GM19239 (cell line): ENCODE results near the gene PCED1B.
A peak's percentile ranks its signal among the peaks of the same experiment; 100 is the strongest.

Source experiments
- DNase-seq: peaks from one replicate; pipeline ENCODE4 v3.0.0; 2011; ENCODE audit warnings: low spot score; ENCODE audit not compliant: insufficient read length
- FAIRE-seq: peaks from 2 replicates; lab custom pipeline; 2011; peaks lifted over from hg19 to GRCh38; lab: Jason Lieb, UNC

PCED1B gene

GRCh38 chr12:47222520-47223030 is 143.2 kb downstream of the PCED1B start:
- DNase-seq (no peak), FAIRE-seq (peak; percentile 63)

- FAIRE-seq (peak; percentile 80), DNase-seq (no peak)
These were observed 143.8 kb downstream of the PCED1B start for GRCh38 chr12:47223031-47223847.

GRCh38 chr12:47223848-47224213 is 144.4 kb downstream of the PCED1B start:
- DNase-seq = no peak

GRCh38 chr12:47224563-47225133 is 145.2 kb downstream of the PCED1B start:
- FAIRE-seq = no peak

More at GRCh38 chr12:47223848-47224213, 144.4 kb downstream of the PCED1B start:
- FAIRE-seq = peak; percentile 81

GRCh38 chr12:47225356-47225755 is 145.9 kb downstream of the PCED1B start:
- no peak for FAIRE-seq

More at GRCh38 chr12:47224563-47225133, 145.2 kb downstream of the PCED1B start:
- no peak for DNase-seq

GRCh38 chr12:47226199-47226598 is 146.8 kb downstream of the PCED1B start:
- no peak for DNase-seq
- no peak for FAIRE-seq

More at GRCh38 chr12:47225356-47225755, 145.9 kb downstream of the PCED1B start:
- no peak for DNase-seq

GRCh38 chr12:47228802-47229201 is 149.4 kb downstream of the PCED1B start:
- FAIRE-seq (no peak), DNase-seq (no peak)

- FAIRE-seq = no peak
- no peak for DNase-seq
These were observed 152.0 kb downstream of the PCED1B start for GRCh38 chr12:47231456-47231855.

- DNase-seq (no peak), FAIRE-seq (no peak)
These were observed 155.2 kb downstream of the PCED1B start for GRCh38 chr12:47234576-47235141.

- DNase-seq (no peak), FAIRE-seq (no peak)
These were observed 156.0 kb downstream of the PCED1B start for GRCh38 chr12:47235258-47236040.

- FAIRE-seq = no peak
- DNase-seq = no peak
These were observed 156.8 kb downstream of the PCED1B start for GRCh38 chr12:47236109-47236714.

- no peak for DNase-seq
- no peak for FAIRE-seq
These were observed 158.4 kb downstream of the PCED1B start for GRCh38 chr12:47237751-47238211.

GRCh38 chr12:47238669-47239114 is 159.3 kb downstream of the PCED1B start:
- FAIRE-seq (no peak), DNase-seq (no peak)

GRCh38 chr12:47242426-47242825 is 163.0 kb downstream of the PCED1B start:
- FAIRE-seq (no peak), DNase-seq (no peak)

GRCh38 chr12:47244835-47245234 is 165.4 kb downstream of the PCED1B start:
- DNase-seq = no peak

GRCh38 chr12:47245623-47246022 is 166.2 kb downstream of the PCED1B start:
- DNase-seq (no peak), FAIRE-seq (no peak)

More at GRCh38 chr12:47244835-47245234, 165.4 kb downstream of the PCED1B start:
- FAIRE-seq = no peak

- DNase-seq (no peak), FAIRE-seq (no peak)
These were observed 168.0 kb downstream of the PCED1B start for GRCh38 chr12:47247418-47247817.

GRCh38 chr12:47249082-47249481 is 169.7 kb downstream of the PCED1B start:
- no peak for DNase-seq
- no peak for FAIRE-seq

- no peak for FAIRE-seq
- no peak for DNase-seq
These were observed 170.4 kb downstream of the PCED1B start for GRCh38 chr12:47249719-47250357.
